ENCODE results near the gene COL27A1. TPM values are rescaled to one million over a fixed set of nuclear protein-coding genes. Genes with fewer than 3 reads are reported as not detected.

Gene COL27A1
- total RNA-seq, 1 donor from 2014 or later, result 8.5 TPM

DNA sequence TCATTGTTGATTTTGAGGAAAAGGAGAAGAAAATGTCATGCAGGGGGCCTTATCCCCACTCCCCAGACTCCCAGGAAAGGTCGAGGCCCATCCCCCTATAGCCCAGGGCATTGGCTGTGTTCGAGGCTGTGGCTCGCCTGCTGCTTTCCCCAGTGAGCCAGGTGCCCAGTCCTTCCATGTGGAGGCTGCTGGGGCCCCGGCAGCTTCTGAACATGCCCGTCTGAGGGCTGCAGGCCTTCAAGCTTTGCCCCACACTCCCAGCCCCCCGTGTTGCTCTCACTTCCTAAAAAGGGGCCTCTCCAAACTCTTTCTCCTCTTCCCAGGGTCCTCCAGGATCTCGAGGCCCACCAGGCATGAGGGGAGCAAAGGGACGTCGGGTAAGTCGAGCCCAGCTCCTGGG lies 102.9 kb downstream of the COL27A1 start:
- Mint-ChIP-seq H3K4me3 (no peak overlapping the region), H3K4me1 (no peaks in the 10 kb centered on the region), H3K9me3 (no peaks in the 10 kb centered on the region), H3K36me3 (ENCODE audit: low read depth) (no peaks in the 10 kb centered on the region), H3K27me3 (no peaks in the 10 kb centered on the region), H3K27ac (no peak overlapping the region)
- DNase-seq, result no peak
- intact Hi-C loops (cut with micrococcal nuclease), result no loop called here

DNA sequence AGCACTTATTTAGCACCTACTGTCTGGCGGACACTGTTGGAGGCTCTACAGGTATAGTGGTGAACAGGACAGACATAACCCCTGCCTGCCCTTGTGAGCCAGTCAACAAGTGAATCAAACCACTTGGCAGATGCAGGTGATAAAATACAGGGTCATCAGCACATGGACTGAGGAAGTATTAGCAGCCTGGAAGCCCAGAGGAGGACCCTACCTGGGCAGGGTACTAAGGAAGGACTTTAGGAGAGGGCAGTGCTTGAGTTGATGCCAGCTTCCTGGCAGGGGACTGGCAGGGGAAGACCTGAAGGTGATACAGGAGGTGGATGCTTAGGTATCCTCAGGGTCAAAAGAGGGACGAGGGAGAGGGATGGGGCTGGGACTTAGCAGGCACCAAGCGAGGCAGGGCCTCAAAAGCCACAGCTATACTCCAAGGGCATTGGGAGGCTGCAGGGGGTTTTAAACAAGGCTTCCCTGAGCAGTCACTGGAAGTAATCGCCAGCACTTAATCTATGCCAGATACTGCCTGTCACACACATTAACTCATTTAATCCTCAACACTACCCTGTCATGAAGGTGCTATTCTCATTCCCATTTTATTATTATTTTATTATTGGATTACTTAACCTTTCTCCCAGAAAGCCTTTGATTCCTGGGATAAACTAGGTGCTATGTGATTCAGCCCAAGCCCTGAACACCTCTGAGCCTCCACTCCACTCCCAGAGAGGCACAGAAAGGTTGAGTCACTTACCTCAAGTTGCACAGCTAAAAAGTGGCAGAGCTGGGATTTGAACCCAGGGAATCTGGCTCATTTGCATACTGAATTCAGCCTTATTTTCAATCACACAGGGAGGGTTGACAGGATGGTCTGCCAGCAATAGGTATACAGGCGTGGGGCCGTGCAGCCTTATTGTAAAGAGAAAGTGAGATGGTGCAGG lies 103.8 kb downstream of the COL27A1 start:
- H3K9me3 Mint-ChIP-seq, result no peaks in the 10 kb centered on the region
- intact Hi-C loops (cut with micrococcal nuclease), result no loop called here
- DNase-seq, result no peak
- H3K4me3 Mint-ChIP-seq, result no peak overlapping the region
- H3K27me3 Mint-ChIP-seq, result no peaks in the 10 kb centered on the region
- no peak overlapping the region for H3K27ac Mint-ChIP-seq
- H3K36me3 Mint-ChIP-seq (ENCODE audit: low read depth), result no peaks in the 10 kb centered on the region
- H3K4me1 Mint-ChIP-seq, result no peaks in the 10 kb centered on the region

DNA sequence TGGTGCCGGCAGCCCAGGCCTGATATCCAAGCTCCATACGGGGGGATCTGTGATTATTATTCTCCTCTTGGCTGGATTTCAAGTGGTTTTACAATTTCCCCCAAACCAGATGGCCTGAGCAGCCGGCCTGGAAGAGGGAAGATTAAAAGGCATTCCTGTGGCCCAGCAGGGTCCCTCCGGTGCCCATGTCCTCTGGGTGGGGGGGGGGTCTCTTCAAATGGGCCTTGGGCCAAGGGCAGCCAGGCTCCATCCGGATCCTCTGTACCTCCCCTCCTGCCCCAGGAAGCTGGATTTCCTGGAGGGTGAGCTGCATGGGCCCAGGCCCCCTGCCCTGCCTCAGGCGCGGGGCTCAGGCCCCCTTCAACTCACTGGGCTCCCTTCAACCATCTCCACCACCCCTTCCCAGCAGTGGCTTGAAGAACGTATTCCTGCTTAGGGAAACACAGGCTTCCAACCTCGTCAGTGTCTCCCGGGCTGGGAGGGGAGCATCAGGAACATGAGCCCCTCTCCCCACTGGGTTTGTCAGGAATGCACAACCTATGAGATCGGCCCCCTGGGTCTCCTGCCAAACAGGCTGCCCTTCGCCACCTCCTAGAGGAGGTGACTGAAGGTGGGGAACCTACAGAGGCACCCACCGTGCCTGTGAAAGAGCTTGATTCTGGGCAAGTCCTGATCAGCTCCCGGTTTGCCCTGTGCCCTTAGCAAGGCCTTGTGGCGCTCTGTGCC lies 104.6 kb downstream of the COL27A1 start:
- Mint-ChIP-seq H3K36me3 (ENCODE audit: low read depth) (no peaks in the 10 kb centered on the region), H3K4me3 (no peak overlapping the region), H3K27ac (no peak overlapping the region), H3K9me3 (no peaks in the 10 kb centered on the region), H3K27me3 (no peaks in the 10 kb centered on the region), H3K4me1 (no peaks in the 10 kb centered on the region)
- no peak for DNase-seq
- intact Hi-C loops (cut with micrococcal nuclease), result no loop called here

DNA sequence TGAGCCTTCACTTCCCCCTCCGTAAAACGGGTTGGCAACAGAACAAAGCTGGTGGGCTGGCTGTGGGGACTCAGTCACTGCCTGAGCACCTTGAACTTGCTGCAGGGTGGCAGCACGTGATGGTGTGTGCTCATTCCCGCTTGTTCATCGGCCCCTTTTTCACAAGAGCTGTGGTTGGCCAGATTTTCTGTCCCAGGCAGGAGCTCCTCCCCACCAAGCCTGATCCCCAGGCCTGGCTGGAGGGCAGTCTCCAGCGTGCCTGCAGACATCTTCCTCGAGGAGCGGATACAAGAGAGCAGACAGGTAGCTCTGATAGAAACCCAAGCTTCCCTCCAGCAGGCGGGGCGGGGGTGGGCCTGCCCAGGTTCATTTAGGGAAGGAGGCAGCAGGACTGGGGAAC lies 105.7 kb downstream of the COL27A1 start:
- intact Hi-C loops (cut with micrococcal nuclease), result no loop called here
- no peak overlapping the region for H3K4me3 Mint-ChIP-seq
- no peak overlapping the region for H3K27ac Mint-ChIP-seq
- no peaks in the 10 kb centered on the region for H3K9me3 Mint-ChIP-seq
- DNase-seq, result no peak
- H3K36me3 Mint-ChIP-seq (ENCODE audit: low read depth), result no peaks in the 10 kb centered on the region
- no peaks in the 10 kb centered on the region for H3K27me3 Mint-ChIP-seq
- H3K4me1 Mint-ChIP-seq, result no peaks in the 10 kb centered on the region

DNA sequence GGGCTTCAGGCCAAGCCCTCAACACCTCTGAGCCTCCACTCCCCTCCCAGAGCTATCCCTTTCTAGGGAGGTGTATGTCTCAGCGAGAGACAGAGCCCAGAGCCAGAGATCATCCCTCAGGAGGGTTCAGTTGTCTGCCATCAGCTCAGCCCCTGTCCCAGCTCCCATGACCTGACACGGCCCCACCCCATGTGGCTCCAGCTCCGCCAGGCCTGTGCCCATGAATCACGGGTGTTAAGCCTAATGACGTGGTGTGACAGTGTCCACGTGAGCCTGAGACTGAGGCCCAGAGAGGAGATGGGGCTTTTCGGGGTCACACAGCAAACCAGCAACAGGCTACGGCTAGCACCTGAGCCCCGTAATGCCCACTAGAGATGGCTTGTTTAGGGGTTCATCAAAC lies 106.7 kb downstream of the COL27A1 start:
- Mint-ChIP-seq H3K4me1 (no peaks in the 10 kb centered on the region), H3K27ac (no peak overlapping the region), H3K9me3 (no peaks in the 10 kb centered on the region), H3K4me3 (no peak overlapping the region), H3K27me3 (no peaks in the 10 kb centered on the region), H3K36me3 (ENCODE audit: low read depth) (no peaks in the 10 kb centered on the region)
- intact Hi-C loops (cut with micrococcal nuclease), result no loop called here
- no peak for DNase-seq

DNA sequence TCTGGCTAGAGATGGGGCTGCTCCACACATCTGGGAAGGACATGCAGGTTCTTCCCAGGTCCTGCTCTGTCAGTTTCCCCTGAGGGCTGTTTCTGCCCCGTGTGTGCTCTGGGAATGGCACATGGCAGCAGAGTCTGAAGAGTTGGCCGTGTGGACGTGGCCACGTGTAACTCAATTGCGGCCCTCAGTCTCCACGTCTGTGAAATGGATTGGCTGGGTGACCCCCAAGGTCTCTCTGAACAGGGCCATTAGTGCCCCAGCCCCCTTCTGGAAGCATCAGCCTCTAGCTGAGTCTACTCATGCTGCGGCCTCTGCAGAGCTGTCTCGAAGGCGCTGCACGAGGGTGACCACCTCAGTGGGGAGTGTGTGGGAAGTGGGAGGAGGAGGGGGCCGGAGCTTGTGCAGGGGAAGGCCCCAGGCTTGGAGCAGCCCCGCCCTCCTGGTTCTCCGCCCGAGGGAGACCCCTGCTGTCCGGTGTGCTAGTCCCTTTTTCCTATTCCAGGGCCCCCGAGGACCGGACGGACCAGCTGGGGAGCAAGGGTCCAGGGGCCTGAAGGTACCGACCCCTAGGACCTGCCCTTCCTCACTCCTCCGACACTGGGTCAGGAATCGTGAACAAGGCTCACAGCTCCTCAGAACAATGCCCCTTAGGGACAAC lies 108.6 kb downstream of the COL27A1 start:
- Mint-ChIP-seq H3K27ac (no peak overlapping the region), H3K27me3 (no peaks in the 10 kb centered on the region), H3K36me3 (ENCODE audit: low read depth) (no peaks in the 10 kb centered on the region), H3K4me1 (no peaks in the 10 kb centered on the region), H3K4me3 (no peak overlapping the region), H3K9me3 (no peaks in the 10 kb centered on the region)
- no peak for DNase-seq
- intact Hi-C loops (cut with micrococcal nuclease), result no loop called here

DNA sequence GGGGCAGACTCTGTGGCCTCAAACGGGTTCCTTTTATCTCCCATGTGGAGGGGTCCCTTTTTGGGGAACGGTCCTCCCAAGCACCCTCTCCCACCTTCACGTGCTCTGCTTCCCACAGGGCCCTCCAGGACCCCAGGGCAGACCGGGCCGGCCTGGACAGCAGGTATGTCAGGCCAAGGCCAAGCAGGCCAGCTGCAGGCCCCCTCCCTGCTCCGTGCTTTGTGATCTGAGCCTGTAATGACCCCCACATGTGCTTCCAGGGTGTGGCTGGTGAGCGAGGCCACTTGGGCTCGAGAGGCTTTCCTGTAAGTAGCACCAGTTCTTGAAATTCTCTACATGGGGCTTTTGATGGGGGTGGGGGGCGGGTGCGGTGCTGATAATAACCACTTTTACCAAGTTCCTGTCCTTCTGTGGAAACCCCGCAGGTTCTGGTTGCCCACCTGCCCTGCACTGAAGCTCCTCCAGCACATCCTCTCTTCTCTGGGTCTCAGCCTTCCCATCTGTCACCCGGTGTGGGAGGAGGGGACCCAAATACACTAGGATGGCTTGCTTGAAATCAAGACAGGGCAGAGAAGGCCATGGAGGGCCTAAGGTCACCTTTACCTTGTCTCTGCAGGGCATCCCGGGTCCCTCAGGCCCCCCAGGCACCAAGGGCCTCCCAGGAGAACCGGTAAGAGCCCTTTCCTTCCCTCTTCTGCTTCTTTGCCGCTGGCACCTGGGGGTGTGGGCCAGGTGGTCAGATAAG lies 109.6 kb downstream of the COL27A1 start:
- Mint-ChIP-seq H3K9me3 (no peaks in the 10 kb centered on the region), H3K4me1 (no peaks in the 10 kb centered on the region), H3K4me3 (no peak overlapping the region), H3K36me3 (ENCODE audit: low read depth) (no peaks in the 10 kb centered on the region), H3K27ac (no peak overlapping the region), H3K27me3 (no peaks in the 10 kb centered on the region)
- DNase-seq, result no peak
- intact Hi-C loops (cut with micrococcal nuclease), result no loop called here

DNA sequence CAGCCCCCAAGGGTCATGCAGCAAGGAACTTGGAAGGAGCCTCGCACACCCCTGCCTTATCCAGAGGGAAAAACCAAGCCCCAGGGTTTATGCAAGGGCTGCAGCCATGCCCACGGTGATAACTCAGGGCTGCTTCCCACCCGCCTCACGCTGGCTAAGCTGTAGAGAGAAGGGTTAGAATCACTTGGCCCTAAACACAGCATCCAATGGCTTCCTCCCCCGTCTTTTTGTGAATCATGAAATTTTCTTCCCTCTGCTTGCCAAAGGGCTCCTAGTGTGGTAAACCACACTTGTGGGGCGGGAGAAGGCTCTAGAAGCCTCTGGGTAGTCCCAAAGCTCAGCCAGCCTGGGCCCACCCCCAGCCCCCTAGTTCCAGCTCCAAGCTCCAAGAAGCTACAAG lies 111.6 kb downstream of the COL27A1 start:
- no peak for DNase-seq
- H3K9me3 Mint-ChIP-seq, result no peaks in the 10 kb centered on the region
- H3K4me3 Mint-ChIP-seq, result no peak overlapping the region
- H3K27me3 Mint-ChIP-seq, result no peaks in the 10 kb centered on the region
- intact Hi-C loops (cut with micrococcal nuclease), result no loop called here
- no peaks in the 10 kb centered on the region for H3K4me1 Mint-ChIP-seq
- no peak overlapping the region for H3K27ac Mint-ChIP-seq
- no peaks in the 10 kb centered on the region for H3K36me3 Mint-ChIP-seq (ENCODE audit: low read depth)

DNA sequence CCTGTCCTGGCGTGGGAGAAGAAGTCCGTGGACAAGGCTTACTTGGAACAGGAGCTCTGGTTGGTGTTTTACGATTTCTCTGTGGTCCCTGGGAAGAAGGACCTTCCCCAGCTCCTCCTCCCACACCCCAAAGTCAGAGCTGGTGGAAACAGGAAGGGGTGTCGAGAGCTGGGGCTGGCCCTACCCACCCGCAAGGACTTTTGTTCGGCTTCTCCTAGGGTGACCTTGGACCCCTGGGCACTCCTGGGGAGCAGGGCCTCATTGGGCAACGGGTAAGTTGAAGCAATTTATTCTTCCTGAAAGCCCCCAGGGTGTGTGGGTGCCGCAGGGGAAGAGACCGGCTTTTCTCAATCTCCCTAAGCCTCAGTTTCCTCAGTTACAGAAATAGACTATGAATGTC lies 113.7 kb downstream of the COL27A1 start:
- Mint-ChIP-seq H3K4me1 (no peaks in the 10 kb centered on the region), H3K27me3 (no peaks in the 10 kb centered on the region), H3K36me3 (ENCODE audit: low read depth) (no peaks in the 10 kb centered on the region), H3K9me3 (no peaks in the 10 kb centered on the region), H3K27ac (no peak overlapping the region), H3K4me3 (no peak overlapping the region)
- intact Hi-C loops (cut with micrococcal nuclease), result no loop called here
- no peak for DNase-seq

DNA sequence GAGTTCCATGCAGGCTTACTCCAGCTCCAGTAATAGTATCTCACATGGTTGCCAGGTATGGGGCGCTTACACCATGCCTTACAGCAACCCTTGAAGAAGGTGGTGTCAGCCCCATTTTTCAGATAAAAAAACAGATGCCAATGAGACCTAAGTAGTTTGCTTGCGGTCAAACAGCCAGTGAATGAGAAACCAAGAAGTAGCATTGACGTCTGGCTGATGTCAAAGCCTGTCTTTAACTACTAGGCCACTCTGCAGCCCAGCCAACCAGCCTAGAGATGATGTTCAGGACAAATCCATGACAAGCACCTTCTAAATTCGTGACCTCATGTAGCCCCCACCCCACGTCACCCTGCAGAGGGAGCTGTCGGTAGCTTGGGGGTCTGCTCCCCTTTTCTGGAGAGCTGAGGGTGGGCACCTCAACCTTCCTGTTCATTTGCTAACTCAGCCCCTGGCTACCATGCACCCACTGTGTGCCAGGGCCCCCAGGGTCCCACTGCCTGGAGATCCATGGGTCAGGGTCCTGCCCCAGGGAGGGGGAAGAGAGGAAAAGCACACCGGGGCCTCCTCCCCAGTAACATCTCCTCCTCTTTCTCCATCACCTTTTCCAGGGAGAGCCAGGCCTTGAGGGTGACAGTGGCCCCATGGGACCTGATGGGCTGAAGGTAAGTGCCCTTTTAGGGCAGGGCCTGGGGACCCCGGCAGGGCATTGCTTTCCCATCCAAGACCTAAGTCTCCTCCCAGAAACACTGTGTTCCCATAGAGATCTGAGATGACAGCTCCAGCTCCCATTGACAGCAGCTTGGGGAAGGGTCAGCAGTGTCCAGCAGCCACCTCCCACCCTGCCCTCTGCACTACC lies 115.0 kb downstream of the COL27A1 start:
- no peak overlapping the region for H3K4me3 Mint-ChIP-seq
- intact Hi-C loops (cut with micrococcal nuclease), result no loop called here

DNA sequence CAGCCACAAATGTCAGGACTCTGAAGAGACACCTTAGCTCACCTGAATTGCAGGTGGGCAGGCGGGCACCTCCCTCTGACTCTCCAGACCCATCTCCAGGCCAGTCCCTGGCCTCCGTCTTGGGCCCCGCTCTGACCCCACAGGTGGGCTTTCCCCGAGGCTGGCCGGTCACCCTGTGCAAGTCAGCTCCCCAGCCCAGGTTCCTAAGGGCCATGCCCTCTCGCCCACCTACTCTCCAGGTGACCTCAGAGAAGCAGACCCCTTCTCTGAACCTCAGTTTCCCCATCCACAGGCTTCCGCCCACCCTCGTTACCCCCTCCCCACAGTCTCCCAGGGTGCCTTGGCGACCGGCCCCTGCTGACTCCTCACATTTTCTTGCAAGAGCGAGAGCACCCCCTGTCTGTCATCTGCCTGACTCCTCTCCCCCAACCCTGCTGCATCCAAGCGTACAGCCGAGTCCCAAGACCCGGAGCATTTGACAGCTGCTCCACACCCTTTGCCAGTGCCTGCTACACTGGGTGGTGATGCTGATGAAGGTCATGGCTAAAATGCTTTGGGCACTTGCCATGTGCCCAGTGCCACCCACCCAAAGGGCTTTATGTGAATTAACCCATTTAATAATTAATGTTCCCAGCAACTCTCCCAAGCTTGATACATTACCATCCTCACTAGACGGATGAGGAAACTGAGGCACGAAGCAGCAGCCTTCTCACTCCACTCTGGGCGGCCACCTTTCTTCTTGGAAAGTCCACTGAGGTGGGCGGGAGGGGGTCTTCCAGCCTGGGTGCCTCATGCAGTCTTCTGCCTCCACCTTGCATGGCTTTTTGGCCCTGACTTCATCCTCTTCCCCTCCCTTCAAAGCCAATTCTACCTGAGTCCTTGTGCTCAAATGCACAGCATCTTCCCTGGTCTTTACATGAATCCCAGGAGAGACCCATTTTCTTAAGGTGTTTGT lies 116.5 kb downstream of the COL27A1 start:
- H3K27me3 Mint-ChIP-seq, result no peaks in the 10 kb centered on the region
- H3K9me3 Mint-ChIP-seq, result no peaks in the 10 kb centered on the region
- no peaks in the 10 kb centered on the region for H3K4me1 Mint-ChIP-seq
- H3K27ac Mint-ChIP-seq, result no peak overlapping the region
- intact Hi-C loops (cut with micrococcal nuclease), result loop anchor here (1.0 kb wide), 1 partner anchor 117 kb away; the partner anchor contains the start of gene COL27A1
- peak; percentile 76 for DNase-seq
- H3K36me3 Mint-ChIP-seq (ENCODE audit: low read depth), result no peaks in the 10 kb centered on the region
- H3K4me3 Mint-ChIP-seq, result no peak overlapping the region

More for the DNA sequence above, 115.0 kb downstream of the COL27A1 start:
- no peaks in the 10 kb centered on the region for H3K36me3 Mint-ChIP-seq (ENCODE audit: low read depth)
- DNase-seq, result no peak
- no peaks in the 10 kb centered on the region for H3K4me1 Mint-ChIP-seq
- no peaks in the 10 kb centered on the region for H3K9me3 Mint-ChIP-seq
- no peaks in the 10 kb centered on the region for H3K27me3 Mint-ChIP-seq
- H3K27ac Mint-ChIP-seq, result no peak overlapping the region

DNA sequence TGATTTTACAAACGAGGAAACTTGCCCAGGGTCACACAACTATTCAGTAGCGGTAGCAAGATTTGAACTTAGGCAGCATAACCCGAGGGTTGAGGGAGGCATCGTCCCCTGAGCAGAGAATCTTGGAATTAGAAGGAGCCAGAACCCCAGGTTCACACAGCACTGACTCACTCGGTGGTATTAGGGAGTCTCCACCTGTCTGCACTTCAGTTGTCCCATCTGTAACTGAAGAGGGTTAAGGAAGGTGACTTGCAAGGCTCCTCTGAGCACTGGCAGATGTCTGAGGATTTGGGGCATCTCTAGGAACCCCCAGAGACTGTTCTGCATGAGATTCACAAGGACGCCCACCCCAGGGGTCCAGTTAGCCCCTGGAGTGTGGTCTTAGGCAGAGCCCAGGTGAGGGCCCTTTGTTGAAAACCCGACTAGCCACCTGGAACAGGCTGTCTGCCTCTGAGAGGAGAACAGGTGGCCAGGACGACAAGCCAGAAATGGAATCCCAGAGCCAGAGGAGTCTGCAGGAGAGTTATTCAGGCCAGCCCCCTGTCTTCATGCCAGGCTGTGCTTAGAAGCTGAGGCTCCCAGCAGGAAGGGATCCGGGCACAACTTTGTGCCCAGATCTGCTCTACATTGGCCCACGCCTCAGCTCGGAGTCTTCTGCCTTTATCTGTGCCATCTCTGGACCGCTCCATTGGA lies 117.5 kb downstream of the COL27A1 start:
- intact Hi-C loops (cut with micrococcal nuclease), result no loop called here
- Mint-ChIP-seq H3K4me3 (no peak overlapping the region), H3K36me3 (ENCODE audit: low read depth) (no peaks in the 10 kb centered on the region), H3K4me1 (no peaks in the 10 kb centered on the region), H3K27me3 (no peaks in the 10 kb centered on the region), H3K9me3 (no peaks in the 10 kb centered on the region), H3K27ac (no peak overlapping the region)
- DNase-seq, result no peak
